ENCODE results near the gene COPZ2.
"Not testable (repeated sequence)": the region's sequence is repeated elsewhere in the genome, so short reads cannot be mapped to it uniquely, and the experiment has no call there.

Gene COPZ2

GRCh38 chr17:48027322-48027981 lies 10.1 kb downstream of the COPZ2 start:
- no peak for DNase-seq

GRCh38 chr17:48026502-48027321 lies 10.9 kb downstream of the COPZ2 start:
- DNase-seq = peak; percentile 76

- no peak for DNase-seq
Measured at GRCh38 chr17:48025904-48026501, 11.6 kb downstream of the COPZ2 start.

- peak; percentile 97 for DNase-seq
Measured at GRCh38 chr17:48025040-48025903, 12.3 kb downstream of the COPZ2 start.

GRCh38 chr17:48024149-48025039 lies 13.2 kb downstream of the COPZ2 start:
- DNase-seq = peak; percentile 25

GRCh38 chr17:48023400-48024148 lies 14.0 kb downstream of the COPZ2 start:
- peak; percentile 38 for DNase-seq

GRCh38 chr17:48022901-48023300 lies 14.7 kb downstream of the COPZ2 start:
- DNase-seq = no peak

- DNase-seq = no peak
Measured at GRCh38 chr17:48021934-48022333, 15.7 kb downstream of the COPZ2 start.

- not testable (repeated sequence) for DNase-seq
Measured at GRCh38 chr17:48017817-48018158, 19.8 kb downstream of the COPZ2 start.

- no peak for DNase-seq
Measured at GRCh38 chr17:48016112-48016511, 21.5 kb downstream of the COPZ2 start.

- no peak for DNase-seq
Measured at GRCh38 chr17:48014595-48015111, 22.9 kb downstream of the COPZ2 start.

- no peak for DNase-seq
Measured at GRCh38 chr17:48013876-48014594, 23.6 kb downstream of the COPZ2 start.

- no peak for DNase-seq
Measured at GRCh38 chr17:48012654-48013053, 24.9 kb downstream of the COPZ2 start.

- DNase-seq = peak; percentile 54
Measured at GRCh38 chr17:48012151-48012520, 25.5 kb downstream of the COPZ2 start.

GRCh38 chr17:48011405-48012150 lies 26.0 kb downstream of the COPZ2 start:
- peak; percentile 51 for DNase-seq

GRCh38 chr17:48010193-48010592 lies 27.4 kb downstream of the COPZ2 start:
- no peak for DNase-seq

GRCh38 chr17:48006936-48007709 lies 30.5 kb downstream of the COPZ2 start:
- DNase-seq = no peak

GRCh38 chr17:48004983-48005382 lies 32.6 kb downstream of the COPZ2 start:
- no peak for DNase-seq

Data from stimulated activated CD4-positive, alpha-beta T cell treated with anti-CD3 and anti-CD28 coated beads, Interleukin-1b, Interleukin-23, amount 100 ng/mL, for 48 hours (primary cell).